ENCODE measurements around the gene HOXA1. TPM values are rescaled to one million over a fixed set of nuclear protein-coding genes. Genes with fewer than 3 reads are reported as not detected.

The HOXA1 gene
- total and polyA plus RNA-seq, 2 of the 8 experiments (the other 6 are each of a cell fraction or from before 2014, with no cell fraction given) = not detected

- TF ChIP-seq SUZ12 (IDR thresholded peaks at IDR 0.05; ENCODE audit: low read length) (peak; percentile 99), BACH1 (IDR thresholded peaks at IDR 0.05; ENCODE audit: low read length) (no peak), BCL11A (IDR thresholded peaks at IDR 0.05; ENCODE audit: low read depth in 2 of 2, low read length in 2 of 2) (no peak), TAF1 (IDR thresholded peaks at IDR 0.05; ENCODE audit: low read depth, low read length) (no peak), SRF (IDR thresholded peaks at IDR 0.05; ENCODE audit: low read depth, low read length) (no peak), BRCA1 (IDR thresholded peaks at IDR 0.05; ENCODE audit: low read depth, low read length) (no peak), SP2 (IDR thresholded peaks at IDR 0.05; ENCODE audit: low read length) (no peak)
Observed at GRCh38 chr7:27112955-27113949, 17.5 kb upstream of the HOXA1 start (continued).
